Brain pericyte (primary cell): ENCODE measurements around the gene CDK5RAP2.
"Not testable (repeated sequence)": the region's sequence is repeated elsewhere in the genome, so short reads cannot be mapped to it uniquely, and the experiment has no call there.

Source experiments
- DNase-seq: peaks from one replicate; pipeline ENCODE4 v3.0.0-alpha.2; 2012; ENCODE audit warnings: low read depth, low spot score

The CDK5RAP2 gene

DNA sequence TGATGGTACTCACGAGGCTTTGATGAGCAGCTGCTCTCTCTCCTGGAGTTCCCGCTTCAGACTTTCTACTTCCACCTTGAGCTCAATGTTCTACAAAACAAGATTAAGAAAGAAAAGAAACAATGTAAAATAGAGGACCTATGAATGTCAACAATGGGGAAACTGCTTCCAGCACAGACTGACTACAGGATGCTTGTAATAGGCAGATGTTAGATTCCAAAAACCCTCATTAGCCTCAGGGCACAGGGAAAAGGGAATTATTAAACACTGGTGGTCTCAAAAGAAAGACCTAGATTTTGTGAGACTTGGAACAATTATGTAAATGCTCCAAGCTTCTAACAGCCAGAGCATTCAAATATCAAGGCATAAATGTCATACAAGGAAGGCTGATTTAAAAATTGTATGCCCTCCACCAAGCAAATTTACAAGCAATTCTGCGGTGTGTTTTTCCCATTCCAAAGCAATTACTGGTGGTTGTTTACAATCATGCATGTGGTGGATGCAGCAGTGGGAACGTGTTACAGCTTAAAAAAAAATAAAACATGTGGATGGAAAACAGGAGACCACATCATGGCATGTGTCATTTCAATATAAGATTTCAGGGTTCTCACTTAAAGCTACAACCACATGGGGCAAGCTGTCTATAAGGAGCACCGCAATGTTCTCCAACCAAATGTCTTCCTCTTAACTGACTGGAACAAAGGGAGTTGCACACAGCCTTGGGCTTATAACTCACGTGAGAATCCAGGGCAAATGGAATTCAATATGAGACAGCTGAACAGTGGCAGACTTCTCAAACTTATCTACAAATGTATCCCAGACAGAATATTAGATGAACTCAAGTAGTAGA lies 34.0 kb downstream of the CDK5RAP2 start:
- no peak for DNase-seq

DNA sequence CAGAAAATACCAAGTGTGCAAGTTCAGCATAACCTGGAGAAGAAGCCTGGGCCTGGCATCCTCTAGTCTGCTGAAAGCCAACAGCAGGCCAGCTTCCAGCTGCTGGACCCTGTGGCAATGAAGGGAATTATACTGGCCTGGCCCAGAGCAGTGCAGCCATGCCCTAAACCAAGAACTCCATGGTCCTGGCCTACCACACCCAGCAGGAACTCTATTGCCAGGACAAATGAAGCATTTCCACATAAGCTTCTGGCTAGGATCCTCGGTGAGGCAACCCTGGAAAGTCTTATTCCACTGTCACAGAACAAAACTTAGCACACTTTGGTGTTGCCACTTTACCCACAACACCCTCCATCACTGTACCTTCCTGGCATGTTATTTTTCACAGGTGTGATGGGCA lies 35.5 kb downstream of the CDK5RAP2 start:
- no peak for DNase-seq

DNA sequence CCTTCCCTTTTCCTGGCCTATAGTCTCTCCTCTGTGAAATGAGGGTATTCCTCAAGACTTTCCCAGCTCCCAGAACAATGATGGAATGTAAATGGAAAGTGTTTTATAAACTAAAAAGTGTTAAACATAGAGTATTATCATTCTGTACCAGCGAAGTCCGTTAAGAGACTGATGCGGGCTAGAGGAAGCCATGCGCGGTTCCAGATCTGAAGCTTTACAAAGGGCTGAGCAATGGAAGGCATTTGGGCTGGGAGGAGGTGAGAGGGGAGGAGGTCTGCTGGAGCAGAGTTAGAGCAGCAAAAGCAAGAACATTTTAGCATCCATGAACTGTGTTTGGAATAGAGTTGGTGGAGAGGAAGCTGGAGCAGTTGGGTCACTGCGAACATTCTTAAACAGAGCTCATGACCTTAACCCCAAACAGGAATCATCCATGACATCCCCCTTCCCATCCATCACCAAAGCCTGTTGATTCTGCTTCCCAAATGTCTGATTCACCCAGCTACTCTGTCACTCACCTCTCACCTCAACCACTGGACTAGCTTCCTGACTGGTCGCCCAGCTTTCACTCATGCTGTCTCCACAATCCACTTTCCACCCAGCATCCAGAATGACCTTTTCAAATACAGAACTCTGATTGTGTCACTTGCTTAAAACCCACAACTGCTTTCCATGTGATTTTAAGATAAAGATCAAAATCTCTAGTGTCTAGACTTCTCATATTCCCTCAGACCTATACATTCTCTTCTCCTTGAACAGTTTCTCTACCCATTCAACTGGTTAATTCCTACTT lies 37.1 kb downstream of the CDK5RAP2 start:
- DNase-seq, result no peak

DNA sequence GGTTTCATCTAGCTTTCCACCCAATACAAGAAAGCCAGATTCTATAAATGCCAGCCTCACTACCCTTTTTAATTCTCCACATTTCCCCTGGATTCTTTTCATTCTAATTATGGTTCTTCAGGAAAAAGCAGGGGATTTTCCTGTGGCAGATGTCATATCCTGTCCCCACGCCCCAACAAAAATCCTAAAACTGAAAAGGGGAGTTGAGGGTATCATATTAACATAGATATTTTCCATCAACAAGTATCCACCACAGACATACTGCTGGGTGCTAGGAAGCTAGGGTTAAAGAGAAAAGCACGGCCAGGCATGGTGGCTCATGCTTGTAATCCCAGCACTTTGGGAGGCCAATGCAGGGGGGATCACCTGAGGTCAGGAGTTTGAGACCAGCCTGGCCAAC lies 38.0 kb downstream of the CDK5RAP2 start:
- no peak for DNase-seq

DNA sequence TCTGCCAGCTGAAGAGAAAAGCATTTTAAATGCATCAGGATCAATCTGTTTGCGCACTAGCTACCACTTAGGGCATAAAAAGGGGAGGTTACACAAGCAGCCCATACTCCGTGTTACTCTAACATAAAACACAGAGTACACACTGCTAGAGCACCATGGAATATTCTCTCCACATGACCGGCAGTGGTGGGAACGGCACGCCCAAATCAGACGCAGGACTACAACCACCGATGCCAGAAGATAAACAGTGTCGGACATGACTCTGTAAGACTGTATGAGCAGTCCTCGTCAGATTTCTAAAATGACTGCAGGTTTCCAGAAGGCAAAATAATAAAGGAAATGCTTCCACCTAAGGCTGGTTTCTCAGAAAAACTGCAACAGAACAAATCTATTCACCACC lies 40.0 kb downstream of the CDK5RAP2 start:
- no peak for DNase-seq

DNA sequence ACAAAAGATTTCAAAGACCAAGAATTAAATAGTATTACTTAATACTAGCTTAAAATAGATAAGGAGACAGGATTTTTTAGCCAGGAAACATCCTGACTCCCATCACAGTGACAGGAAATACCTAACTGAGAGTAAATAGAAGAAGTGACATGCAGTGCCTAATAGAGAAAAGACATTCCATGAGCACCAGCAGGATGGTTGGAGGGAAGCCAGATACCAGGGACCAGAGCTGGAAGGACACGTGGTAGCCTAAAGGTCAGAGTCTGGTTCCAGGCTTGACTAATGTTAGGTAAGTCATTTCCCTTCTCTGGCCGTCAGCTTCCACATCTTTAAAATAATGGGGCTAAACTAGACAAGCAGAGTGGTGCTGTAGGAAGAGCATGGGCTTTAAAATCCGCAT lies 41.6 kb downstream of the CDK5RAP2 start:
- DNase-seq, result no peak

DNA sequence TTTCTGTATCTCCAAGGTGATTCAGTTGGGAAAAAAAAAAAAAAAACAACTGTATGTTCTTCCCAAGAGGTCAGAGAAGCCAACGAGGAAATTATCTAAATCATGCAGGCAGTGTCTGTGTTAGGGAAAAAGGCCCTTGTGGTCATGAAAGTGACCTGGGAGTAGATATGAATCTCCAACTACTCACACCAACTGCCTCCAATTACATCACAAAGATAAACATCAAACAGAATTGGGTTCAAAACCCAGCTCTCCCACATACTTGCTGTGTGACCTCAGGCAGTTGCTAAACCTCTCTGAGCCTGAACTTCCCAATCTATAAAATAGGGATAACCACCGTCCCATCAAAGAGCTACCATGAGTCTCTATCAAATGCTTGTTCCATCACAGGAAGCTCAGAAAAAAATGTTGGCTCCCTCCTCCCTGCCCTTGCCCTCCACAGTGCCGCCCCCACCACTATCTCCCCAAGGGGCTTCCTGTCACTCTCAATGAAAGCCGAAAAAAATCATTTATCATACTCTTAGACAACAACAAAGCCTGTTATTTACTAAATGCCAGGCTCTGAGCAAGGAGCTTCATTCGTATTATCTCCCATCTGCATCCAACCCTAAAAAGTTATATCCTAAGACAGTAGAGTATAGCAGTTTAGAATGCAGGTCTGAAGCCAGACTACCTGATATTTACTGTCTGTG lies 42.9 kb downstream of the CDK5RAP2 start:
- no peak for DNase-seq

DNA sequence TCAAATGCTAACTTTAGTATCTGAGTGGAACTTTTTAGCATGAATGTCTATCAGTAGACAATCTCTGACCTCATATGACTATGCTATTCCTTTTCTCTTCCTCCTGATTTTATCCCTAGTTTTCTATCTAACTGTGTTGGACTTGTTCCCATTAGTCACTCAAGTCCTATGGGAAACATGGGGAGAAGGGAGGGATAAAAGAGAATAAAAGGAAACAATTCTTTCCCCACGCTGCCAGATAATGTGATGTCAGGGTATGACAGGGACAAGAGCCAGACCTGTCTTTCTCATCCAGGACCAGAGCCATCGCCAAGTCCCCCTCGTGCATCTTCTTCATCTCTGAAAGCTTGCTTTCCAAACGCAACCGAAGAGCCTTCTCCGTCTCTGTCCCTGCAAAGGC lies 43.9 kb downstream of the CDK5RAP2 start:
- no peak for DNase-seq

DNA sequence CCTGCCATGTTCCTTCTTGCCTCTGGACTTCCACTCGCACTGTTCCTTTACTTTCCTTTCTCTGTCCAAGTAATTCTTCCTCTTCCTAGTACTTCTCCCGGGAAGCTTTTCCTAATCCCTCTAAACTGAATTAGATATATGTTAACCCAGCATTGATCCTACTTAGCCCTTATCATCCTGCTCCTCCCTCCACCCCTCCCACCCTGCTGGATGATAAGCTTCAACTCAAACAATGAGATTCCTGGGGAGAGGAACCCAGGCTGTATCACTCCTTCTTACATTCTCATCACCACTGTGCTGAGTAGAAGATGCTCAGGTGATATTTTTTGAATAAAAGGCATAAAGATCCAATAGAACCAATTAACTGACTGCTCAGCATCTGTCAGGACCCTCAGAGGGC lies 45.7 kb downstream of the CDK5RAP2 start:
- DNase-seq, result no peak

DNA sequence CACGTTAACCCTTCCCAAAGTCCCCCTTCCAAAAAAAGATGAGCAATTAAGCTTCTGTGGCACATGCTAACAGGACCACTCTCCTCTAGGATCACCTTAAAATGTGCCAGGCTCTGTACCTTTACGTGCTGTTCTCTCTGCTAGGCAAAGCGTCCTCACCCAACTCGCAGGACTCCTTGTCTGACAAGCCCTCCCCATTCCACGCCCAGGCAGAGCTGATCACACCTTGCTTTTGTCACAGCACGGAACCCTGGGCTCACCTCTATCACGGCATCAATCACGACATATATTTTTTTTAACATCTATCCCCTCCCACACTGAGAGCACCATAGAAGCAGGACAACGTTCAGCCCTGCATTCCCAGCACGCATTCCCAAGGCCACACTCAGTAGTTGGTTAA lies 47.1 kb downstream of the CDK5RAP2 start:
- DNase-seq, result no peak

DNA sequence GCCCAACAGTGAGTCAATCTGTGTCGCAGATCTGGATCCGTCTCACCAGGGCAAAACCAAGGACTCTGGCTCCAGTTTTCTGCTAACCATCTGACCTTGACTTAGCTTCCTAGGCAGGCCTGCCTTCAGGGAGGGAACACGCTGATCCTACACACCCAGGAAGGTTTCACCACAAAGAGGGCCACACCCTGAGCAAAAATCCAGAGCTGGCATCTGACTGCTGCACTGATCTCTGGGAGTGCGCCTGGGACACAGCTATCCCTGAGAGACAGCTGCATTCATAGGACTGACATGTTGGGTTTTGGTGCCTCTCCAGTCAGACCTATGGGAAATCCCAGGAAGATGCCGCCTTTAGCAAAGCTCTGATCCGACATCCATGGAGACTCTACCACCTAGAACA lies 47.5 kb downstream of the CDK5RAP2 start:
- no peak for DNase-seq

DNA sequence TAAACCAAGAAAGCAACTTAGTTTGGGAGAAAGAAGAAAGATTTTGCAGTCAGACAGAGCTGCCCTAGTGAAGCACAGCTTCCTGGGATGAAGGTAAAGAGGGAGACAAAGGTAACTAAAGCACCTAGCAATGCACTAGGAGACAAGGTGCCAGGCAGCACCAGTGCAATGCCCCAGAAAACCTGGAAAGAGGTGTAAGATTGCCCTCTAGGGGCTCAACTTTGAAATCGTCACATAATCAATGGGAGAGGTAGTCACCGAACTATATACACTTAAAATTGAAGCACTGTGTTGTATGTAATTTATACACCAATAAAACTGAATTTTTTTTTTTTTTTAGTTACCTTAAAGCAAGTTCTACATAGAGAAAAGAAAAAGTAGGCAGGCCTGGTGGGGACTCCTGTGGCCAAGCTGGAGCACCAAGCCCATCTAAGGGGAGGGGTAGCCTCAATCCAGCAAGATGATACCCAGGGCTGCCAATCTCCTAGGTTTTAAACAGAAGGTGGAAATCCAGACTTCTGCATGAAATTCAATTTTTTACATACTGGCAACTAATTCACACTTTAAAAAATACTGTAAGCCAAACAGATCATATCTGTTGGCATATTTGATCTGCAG lies 48.2 kb downstream of the CDK5RAP2 start:
- no peak for DNase-seq

DNA sequence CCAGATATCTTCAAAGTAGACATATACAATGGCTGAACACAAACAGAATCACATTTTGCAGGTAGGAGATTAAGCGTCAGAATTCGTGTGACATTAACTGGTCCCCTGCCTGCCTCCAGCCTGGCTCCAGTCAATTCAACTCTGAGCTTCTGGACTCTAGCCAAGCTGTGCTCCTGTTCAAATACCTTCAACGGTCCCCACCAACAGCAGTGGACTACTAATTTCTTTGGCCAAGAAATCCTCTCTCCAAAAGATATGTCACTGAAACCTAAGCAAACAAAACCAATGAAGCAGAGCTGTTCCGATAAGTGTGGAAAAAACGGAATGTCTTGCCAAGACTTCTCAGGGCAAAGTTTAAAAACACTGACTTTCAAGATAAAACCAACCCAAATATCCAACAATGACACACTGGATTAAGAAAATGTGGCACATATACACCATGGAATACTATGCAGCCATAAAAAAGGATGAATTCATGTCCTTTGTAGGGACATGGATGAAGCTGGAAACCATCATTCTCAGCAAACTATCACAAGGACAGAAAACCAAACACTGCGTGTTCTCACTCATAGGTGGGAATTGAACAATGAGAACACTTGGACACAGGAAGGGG lies 49.6 kb downstream of the CDK5RAP2 start:
- not testable (repeated sequence) for DNase-seq

DNA sequence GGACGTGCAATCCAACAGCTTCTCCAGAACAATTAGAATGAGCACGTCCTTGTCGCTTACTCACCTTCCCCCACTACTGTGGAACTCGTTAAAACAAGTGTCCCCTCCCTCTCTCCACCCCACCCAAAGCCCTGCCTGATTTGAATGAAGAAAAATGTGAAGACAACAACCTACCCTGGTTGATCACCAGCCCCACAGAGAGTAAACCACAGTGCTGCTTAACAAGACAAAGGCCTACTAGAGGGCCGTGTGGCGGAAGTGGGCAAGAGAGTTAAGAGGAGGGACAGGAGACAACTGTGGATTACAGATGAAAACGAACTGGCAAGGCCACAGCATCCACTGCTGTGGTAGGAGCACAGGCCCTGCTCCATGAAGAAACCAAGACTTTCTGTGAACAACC lies 51.1 kb downstream of the CDK5RAP2 start:
- DNase-seq, result no peak

DNA sequence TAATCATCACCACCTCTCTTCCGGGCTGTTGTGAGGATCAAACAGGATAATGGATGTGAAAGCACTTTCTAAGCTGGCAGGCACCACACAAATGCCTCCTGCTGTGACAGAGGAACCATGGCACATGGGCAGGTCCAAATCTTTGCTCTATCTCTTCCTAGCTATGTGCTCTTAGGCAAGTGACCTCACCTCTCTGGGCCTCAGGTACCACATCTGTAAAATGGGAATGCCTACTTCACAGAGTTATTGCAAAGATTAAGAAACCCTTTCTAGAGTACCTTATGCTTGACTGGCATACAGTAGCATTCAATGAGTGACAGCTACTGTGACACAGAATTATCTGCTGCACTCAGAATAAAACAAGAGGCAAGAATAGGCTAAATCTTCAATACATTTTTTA lies 51.6 kb downstream of the CDK5RAP2 start:
- no peak for DNase-seq

DNA sequence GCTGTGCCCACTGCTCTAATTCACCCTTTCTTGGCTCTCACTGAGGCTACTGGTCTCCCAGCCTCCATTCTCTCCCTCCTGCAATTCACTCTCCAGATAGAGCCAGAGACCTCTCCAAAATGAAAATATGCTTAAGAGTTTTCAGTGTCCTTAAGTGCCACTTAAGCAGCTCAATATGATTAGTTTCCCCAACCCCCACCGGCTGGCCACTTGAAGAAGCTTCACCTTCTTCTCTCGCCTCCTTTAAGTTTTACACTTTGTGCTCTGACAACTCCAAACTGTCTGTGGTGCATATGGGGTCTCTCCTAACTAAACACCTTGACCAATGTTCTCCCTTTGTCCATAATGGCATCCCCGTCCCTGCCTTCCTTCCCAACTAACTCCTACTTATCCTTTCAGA lies 53.4 kb downstream of the CDK5RAP2 start:
- DNase-seq, result no peak

DNA sequence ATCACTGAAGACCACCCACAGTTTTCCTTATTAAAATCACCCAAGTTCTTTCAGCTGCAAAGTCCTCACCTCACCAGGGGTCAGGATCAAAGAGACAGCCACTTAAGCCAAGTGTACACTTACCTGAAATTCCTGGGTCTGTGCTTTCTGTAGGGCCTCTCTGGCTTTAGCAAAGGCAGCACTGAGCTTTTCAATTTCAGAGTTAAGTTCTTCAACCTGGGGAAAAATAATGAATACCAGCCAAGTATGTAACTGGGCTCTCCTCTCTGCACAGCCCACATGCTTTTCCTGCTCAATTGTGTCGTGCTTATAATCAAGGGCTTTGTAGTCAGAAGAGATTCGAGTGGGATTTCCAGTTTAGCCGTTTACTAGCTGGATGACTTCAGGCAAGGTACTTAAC lies 55.1 kb downstream of the CDK5RAP2 start:
- DNase-seq, result no peak

DNA sequence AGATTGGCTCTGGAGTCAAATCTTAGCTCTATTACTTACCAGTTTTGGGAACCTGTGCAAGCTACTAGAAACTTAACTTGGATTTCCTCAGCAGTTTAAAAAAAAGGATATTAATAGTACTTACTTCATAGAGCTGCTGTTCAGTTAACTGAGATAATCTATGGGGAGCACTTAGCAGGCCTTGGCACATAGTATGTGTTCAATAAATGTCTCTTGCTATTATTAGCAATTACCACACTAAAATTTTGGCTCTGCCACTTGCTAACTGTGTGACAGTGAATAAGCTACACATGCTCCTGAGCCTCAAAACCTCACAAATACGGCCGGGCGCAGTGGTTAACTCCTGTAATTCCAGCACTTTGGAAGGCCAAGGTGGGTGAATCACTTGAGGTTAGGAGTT lies 55.9 kb downstream of the CDK5RAP2 start:
- DNase-seq, result no peak

DNA sequence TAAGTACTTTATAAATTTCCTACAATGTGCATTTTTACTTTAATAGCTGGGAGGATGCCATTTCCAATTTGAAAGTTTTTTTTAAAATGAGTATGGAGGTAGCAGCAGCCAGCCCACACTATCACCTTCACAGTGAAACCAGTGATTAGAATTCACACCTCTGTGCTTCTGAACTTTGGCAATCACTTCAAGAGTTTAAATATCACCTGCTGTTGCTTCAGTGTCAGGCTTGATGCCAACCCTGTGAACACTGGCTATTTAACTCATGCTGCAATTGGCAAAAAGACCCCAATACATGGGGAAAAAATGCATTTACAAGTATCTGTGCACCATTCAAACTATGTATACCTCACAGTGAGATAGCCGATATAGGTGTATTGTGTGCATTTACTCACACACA lies 57.4 kb downstream of the CDK5RAP2 start:
- DNase-seq, result no peak

DNA sequence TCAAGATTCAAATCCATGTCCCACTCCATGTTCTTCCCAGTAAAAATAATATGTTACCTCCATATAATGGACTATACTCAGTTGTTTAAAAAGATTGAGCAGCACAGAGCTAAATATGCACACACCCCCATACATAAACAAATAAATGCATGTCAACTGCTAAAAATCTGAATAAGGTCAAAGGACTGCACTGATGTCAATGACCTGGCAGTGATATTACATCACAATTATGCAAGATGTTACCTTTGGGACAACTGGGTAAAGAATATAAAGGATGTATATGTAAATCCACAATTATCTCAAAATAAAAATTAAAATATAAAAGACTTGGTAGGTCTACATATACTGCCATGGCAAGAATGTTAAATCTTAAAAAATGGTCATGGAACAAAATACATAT lies 57.9 kb downstream of the CDK5RAP2 start:
- no peak for DNase-seq

DNA sequence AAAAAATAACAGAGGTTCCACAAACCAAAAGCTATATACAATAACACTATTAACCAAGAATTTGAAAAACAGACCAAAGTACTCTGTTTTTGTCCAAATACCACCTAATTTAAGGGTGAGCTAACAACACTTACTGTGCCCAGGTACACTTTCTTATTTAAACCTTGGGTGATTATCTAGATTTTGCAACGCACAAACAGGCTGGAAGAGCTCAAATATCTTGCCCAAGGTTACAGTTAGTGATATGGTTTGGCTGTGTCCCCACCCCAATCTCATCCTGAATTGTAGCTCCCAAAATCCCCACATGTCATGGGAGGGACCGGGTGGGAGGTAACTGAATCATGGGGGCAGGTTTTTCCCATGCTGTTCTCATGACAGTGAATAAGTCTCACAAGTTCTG lies 58.9 kb downstream of the CDK5RAP2 start:
- no peak for DNase-seq

DNA sequence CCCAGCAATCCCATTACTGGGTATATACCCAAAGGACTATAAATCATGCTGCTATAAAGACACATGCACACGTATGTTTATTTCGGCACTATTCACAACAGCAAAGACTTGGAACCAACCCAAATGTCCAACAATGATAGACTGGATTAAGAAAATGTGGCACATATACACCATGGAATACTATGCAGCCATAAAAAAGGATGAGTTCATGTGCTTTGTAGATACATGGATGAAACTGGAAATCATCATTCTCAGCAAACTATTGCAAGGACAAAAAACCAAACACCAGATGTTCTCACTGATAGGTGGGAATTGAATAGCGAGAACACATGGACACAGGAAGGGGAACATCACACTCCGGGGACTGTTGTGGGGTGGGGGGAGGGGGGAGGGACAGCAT lies 64.0 kb downstream of the CDK5RAP2 start:
- not testable (repeated sequence) for DNase-seq
